SH-SY5Y (cell line): Measurements from ENCODE around the gene SNX3.

Source experiments
- GATA2 ChIP-seq: IDR thresholded peaks from 2 replicates; pipeline ENCODE4 v1.6.1; 2011; ENCODE audit warnings: mild to moderate bottlenecking, low read depth, low read length
- GATA3 ChIP-seq: IDR thresholded peaks from 2 replicates; pipeline ENCODE4 v1.6.1; 2011; ENCODE audit warnings: low read depth, mild to moderate bottlenecking, low read length, moderate library complexity

SNX3 gene

DNA sequence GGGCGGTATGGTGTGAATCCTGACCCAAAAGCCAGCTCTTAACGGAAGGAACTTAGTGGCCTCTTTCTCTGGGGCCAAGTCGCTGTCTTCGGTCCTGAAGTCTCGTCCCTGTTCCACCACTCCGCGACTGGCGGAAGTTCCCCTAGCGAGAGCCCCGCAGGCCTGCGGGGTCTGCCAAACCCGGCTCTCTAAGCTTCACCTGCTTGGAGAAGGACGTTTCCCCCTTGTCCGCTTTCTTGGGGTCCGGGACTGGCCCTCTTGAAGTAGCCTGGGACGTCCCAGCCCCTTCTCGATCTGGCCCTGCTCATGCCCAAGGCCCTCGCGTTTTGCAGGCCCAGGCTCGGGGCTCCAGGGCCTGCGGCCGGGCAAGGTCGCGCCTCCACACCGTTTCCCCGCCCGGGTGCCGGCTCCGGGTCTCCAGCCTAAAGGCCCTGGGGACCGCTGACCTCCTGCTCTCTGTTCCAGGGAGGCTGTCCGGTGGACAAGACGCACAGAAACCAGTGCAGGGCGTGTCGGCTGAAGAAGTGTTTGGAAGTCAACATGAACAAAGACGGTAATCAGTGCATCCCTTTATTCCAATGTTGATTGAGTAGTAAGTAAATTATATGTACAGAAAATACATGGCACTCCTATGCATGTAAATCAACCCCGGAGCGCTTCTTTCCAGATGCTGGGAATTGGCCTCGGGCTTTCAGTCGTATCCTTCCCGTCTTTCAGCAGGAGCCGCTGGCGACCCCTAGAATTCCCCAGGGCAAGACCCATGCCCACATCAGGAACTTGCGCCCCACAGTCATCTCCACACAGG, 86.3 kb downstream of the SNX3 start:
- TF ChIP-seq GATA3 (no peak), GATA2 (no peak)

DNA sequence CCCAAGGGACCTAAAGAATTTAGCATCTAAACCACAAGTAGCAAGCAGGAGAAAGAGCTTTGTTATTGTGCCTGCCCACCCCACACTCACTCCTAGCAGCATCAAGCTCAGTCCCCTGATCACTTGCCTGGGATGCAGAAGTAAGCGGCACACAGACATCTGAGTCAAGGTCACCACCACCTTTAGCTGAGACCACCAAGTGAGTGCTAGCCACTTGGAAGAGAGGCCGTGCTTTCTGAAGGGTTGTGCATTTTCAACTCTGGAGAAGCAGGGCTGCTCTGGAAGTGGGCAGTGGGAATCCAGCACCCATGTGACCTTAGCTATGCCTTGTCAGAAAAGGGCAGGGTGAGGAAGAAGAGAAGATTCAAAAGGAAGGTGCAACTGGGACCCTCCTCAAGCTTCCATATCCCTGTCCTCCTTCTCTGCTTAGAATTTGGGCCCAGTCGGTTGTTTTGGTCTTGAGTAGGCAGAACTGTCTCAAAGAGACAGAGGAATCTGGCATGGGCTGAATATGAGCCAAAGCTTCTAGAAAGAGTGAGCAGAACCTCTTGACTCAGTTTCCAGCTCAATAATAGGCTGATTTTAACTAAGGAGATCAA, 88.8 kb downstream of the SNX3 start:
- TF ChIP-seq GATA3 (no peak), GATA2 (no peak)

DNA sequence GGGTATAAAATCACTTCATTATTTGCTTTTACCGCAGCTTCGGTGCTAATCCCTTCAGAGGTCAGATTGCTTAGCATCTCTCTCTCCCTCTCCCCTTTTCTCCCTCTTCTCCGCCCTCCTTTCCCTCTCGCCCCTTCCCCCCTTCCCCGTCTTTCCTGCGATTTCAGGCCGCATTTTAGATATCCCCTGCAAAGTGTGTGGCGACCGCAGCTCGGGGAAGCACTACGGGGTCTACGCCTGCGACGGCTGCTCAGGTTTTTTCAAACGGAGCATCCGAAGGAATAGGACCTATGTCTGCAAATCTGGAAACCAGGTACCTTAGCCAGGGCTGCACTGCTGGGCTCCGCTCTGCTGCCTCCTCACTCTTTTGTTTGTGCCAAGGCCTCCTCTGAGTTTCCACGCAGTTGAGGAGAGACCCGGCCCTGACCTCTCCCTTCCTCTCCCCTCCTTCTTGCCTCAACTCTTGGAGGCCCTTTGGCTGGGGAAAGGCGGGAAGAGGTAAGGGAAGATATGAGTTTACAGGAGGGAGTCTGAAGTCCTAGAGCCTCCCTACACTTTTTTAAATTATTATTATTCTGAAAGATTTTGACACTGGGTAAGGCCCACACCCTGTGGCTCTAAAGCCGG, 89.4 kb downstream of the SNX3 start:
- TF ChIP-seq GATA3 (no peak), GATA2 (no peak)

DNA sequence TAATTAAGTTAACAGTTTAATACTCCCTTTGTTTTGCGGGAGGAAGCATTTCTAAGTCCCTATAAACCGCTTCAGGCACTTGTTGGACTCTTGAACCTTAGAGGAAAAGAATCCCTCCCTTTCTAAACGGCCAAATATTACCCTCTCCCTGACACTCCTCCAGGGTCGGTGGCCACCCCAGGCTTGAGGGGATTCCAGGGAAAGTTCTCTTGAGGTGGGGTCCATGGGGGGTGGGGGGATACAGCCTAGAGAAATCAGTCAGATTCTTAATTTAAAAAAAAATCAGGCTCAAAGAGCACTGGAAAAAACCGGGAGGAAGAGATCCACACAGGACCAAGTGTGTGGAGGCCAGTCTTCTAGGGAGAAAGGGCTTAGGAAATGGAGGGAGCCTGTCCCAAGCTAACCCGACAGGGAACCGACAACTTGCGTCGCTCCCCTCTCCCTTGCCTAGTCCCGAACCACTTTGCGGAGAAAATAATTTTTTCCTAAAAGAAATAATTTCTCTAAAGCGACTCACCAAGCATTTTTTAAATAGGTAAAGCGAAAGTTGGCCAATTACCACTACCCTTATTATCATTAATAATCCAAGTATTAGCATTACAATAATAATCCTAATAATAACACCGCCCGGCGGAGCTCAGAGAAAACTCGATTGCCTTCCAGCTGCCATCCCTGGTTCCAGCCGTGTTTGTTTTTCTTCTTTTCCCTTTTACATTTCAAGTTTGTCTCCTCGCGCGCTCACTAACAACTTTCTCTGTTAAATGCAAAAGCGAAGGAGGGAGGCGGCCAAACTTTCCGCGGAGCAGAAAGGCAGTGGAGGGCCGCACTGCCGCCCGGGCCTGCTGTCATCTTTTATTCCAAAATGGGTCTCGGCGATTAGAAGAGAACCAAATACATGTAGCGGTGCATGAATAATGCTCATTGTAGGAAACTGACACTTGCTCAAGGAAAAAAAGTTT, 90.2 kb downstream of the SNX3 start:
- TF ChIP-seq GATA3 (no peak), GATA2 (no peak)

DNA sequence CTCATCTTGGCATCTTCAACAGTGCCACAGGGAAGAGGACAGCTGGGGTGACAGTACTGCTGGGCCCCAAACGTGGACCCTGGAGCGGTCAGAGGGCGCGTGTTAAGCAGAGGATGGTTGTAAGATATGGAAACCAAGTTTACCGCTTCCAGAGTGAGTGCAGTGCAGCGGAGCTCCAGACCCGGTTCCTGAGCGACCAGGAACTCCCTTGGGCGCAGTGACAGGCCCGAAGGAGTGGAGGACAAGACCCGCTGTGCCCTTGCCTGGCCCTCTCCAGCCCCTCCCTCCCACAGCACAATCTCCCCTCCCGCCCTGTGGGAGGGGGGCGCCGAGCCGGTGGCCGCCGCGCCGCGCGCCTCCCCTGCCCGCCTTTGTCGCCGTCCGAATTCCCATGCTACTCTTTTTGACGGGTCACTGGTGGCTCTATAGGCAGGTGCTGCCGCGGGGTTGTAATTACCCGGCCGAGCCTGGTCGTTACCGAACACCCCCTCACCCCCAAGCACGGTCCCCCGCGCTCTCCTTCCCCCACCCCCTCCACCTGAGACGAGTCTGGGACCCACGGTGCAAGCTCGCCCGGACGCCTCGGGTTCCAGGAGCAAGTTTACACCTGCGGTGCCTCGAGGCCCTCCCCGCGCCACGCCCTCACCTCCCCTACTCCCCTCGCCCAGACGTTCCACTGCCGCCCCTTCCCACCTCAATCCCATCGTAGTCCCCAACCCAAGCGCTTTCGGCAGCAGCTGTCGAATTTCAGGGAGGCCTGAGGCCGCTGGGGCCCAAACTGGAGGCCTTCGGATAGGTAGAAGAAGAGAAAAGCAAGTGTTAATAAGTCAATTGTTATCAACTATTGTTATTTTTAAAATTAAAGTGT, 91.1 kb downstream of the SNX3 start:
- TF ChIP-seq GATA3 (no peak), GATA2 (no peak)

DNA sequence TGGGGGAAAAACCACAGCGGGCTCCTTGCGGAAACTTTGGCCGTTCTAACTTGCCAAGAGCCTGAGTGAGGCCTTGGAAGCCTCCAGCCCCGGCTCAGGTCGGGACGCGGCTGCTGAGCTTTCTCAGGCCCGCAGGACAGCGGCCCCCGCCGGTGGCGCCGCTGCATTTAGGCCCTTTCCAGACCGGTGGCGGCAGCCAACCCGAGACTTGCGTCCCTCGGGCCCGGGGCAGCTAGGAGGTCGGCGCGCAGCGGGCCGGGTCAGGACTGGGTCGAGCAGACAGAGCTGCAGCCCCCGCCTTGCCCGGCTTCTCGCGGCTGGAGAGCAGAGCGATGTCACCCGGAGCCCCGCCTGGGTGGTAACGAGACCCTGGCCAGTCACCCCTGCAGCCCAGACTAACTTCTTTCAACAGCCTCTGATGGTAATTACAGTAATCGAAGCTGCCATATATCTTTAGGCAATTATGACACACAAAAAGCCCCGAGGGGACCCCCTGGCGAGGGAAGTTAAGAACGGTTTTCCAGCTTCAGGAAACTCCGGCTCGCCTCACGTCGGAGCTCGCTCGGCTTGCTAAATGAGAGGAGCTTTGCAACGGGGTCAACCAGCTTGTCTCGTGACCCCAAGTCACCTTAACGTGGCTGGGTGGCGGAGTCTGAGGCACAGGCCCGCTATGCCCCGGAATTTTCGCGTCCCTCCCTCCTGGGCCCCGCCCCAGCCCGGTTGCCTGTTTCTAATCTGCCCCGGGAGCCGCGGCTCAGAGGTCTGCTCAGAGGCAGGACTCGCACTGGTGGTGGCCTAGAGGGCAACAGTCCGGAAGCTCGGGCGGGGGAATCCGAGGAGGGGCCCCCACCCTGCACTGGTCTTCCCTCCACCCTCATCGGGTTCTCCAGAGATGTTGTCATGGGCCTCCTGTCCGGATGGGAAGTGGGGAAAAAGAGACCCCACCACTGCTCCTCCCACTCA, 92.1 kb downstream of the SNX3 start:
- no peak for TF ChIP-seq GATA3

DNA sequence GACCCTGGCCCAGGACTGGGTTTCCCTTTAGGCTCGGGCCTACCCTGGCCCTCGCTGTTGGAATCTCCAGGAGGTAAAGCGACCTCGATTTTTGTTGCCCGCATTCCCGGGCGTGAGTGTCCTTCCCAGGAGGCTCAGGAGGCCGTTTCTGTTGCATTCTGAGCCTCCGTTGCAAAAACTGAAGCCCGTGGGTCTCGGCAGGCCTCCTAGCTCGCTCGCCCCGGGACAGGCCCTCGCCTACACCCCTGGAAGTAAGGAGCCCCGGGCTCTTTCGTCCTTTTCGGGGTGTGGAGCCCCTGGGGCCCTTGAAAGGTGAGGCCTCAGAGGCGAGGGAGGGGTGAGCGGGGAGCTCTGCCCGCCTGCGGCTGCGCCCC, 92.8 kb downstream of the SNX3 start:
- TF ChIP-seq GATA3 (no peak), GATA2 (no peak)

DNA sequence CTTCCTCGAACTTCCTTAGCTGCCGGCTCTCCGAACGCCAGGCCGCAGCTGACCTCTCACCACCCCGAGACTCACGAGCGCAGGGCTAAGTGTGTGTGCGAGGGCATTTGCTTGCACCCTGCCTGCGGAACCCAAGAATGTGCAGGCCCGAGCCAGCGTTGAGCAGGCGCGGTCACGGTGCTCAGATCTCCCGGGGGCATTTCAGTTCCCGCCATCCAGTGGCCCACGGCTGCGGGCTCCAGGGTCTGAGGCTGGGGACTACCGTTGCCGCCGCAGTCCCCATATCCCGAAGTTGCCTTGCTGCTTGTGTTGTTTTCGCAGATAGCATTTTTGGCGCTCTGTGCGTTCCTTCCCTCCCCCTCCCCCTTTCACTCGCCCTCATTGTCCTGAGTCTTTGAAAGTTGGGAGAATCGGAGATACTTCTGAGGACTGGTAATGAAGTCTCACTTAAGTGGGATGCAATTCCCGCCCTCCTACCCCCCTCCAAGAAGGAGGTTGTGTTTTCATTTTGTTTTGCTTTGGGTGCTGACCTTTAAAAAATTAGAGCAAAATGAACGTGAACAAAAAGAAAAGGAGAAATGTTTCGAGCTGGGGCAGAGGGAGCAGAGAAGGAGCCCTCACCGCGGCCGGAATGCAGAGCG, 93.3 kb downstream of the SNX3 start:
- TF ChIP-seq GATA3 (no peak), GATA2 (no peak)

DNA sequence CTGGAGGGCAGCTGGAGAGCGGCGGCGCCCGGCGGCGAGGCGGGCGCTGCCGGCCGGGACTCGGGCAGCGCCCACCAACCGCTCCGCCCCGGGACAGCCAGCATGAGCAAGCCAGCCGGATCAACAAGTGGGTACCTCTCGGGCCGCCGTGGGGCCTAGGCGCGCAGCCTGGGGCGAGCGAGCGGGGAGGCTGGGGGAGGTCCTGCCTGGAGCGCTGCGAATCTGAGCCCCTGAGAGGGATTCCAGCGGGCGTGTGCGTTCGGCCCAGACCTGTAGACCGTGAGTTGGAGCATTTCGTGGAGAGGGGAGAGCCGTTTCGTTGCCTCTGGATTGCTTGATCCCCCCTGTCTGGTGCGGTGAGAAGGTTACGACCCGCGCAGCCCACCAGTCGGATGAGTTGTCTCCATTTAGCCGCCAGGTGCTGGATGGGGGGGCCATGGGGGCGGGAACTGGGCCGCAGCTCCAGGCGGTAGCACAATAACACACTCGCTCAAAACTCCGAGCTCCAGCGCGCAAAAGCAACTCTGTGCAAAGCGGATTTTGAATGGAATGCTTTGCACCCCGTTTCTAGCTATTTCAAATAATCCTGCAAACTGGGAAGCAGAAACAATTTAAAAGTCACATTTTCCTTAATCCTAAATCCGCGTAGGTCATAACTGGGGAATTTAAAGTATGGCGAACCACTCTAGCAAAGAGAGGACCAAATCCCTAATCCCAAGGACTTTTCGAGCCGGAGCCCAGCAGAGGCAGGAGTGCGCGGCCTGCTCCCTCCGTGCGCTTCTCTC, 94.0 kb downstream of the SNX3 start:
- TF ChIP-seq GATA3, result no peak
- no peak for TF ChIP-seq GATA2

DNA sequence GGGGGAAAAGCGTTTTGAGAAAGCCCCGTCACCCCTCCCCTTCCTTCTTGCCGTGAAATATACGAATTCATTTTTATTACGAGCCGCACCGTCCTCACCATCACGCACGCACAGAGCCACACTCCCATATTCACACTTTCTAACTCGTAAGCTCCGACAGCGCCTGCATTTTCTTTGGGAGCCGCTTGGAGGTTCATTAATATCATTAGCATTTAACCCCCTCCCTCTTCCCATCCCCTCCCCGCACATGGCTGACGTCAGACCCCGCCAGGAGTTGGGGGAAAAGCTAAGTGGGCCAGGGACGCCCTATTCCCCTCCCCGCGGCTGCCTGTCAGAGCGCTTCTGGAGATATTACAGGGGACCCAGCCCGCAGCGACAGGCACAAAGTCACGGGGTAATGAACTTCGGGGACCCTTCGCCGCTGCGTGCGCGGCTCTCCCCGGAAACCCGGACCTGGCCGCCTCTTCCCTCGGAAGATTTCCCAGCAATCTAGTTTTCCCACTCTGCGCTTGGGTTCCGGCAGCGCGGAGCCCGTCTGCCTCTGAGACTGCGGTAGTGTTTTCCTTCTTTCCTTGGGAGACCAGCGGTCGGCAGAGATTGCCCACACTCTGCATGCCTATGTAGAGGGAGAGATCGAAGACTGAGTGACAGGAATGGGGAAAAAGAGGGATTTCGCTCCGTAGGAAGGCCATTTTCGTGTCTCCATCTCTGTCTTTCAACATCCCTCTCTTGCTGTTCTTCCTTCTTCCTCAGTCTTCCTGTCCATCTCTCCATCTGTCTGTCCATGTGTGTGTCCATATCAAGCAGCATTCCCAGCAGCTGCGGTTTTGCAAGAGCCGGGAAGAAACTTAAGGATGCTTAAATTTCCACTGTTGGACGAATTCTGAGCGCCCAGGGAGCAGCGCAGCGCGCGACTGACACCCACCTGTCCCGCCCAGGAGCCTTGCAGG, 94.9 kb downstream of the SNX3 start, which contains the start of gene NR2E1:
Gene NR2E1, plus strand, starts transcription at position 309 of the 950 bp plus-strand sequence. CDS start 744 bp downstream, outside the sequence.
- TF ChIP-seq GATA2 (no peak), GATA3 (no peak)
